HS-27A (cell line): ENCODE results near the gene ZAR1.
"Not testable (repeated sequence)": the region's sequence is repeated elsewhere in the genome, so short reads cannot be mapped to it uniquely, and the experiment has no call there.

Source experiments
- DNase-seq: peaks from one replicate; pipeline ENCODE4 v3.0.0-alpha.2; 2012; ENCODE audit warnings: low read depth, missing footprints

ZAR1 gene

GRCh38 chr4:48490012-48490679, at the start of gene ZAR1:
Gene ZAR1, plus strand, starts transcription at chr4:48490252. Its CDS starts 40 bp downstream, at chr4:48490292.
- no peak for DNase-seq

- DNase-seq = not testable (repeated sequence)
Observed at GRCh38 chr4:48440914-48441313, 49.1 kb upstream of the ZAR1 start.

GRCh38 chr4:48445704-48446103, 44.3 kb upstream of the ZAR1 start:
- DNase-seq = no peak

GRCh38 chr4:48446642-48447041, 43.4 kb upstream of the ZAR1 start:
- no peak for DNase-seq

- DNase-seq = no peak
Observed at GRCh38 chr4:48449151-48449550, 40.9 kb upstream of the ZAR1 start.

- no peak for DNase-seq
Observed at GRCh38 chr4:48450740-48451139, 39.3 kb upstream of the ZAR1 start.

- DNase-seq = not testable (repeated sequence)
Observed at GRCh38 chr4:48451656-48452055, 38.4 kb upstream of the ZAR1 start.

GRCh38 chr4:48454591-48454990, 35.5 kb upstream of the ZAR1 start:
- no peak for DNase-seq

- DNase-seq = no peak
Observed at GRCh38 chr4:48461000-48461399, 29.1 kb upstream of the ZAR1 start.

- DNase-seq = no peak
Observed at GRCh38 chr4:48462363-48462762, 27.7 kb upstream of the ZAR1 start.

GRCh38 chr4:48467442-48467841, 22.6 kb upstream of the ZAR1 start:
- no peak for DNase-seq

GRCh38 chr4:48467891-48468290, 22.2 kb upstream of the ZAR1 start:
- no peak for DNase-seq

- no peak for DNase-seq
Observed at GRCh38 chr4:48470137-48470536, 19.9 kb upstream of the ZAR1 start.

- no peak for DNase-seq
Observed at GRCh38 chr4:48470570-48470969, 19.5 kb upstream of the ZAR1 start.

GRCh38 chr4:48472794-48473193, 17.3 kb upstream of the ZAR1 start:
- no peak for DNase-seq

- no peak for DNase-seq
Observed at GRCh38 chr4:48475770-48476169, 14.3 kb upstream of the ZAR1 start.

- no peak for DNase-seq
Observed at GRCh38 chr4:48478273-48478672, 11.8 kb upstream of the ZAR1 start.

- no peak for DNase-seq
Observed at GRCh38 chr4:48481581-48481980, 8.5 kb upstream of the ZAR1 start.

- no peak for DNase-seq
Observed at GRCh38 chr4:48483006-48483776, 6.9 kb upstream of the ZAR1 start, which contains the start of gene SLC10A4. Gene SLC10A4, plus strand, starts transcription at chr4:48483343. Its CDS starts 219 bp downstream, at chr4:48483562.

GRCh38 chr4:48483777-48484493, 6.1 kb upstream of the ZAR1 start:
- DNase-seq = no peak

- DNase-seq = no peak
Observed at GRCh38 chr4:48484494-48485168, 5.4 kb upstream of the ZAR1 start.

- no peak for DNase-seq
Observed at GRCh38 chr4:48489683-48490011, 405 bp upstream of the ZAR1 start.
